ENCODE results near the gene ZNF771.

Gene ZNF771

GRCh38 chr16:30365200-30365599 is 42.2 kb upstream of the ZNF771 start:
- DNase-seq (ENCODE audit: low read depth) = no peak
- no peak for TF ChIP-seq CTCF (IDR thresholded peaks at IDR 0.05; ENCODE audit: insufficient read depth, low read depth, low read length, missing control alignments)
- no peak overlapping the region for H3K4me3 ChIP-seq (ENCODE audit: low read length)

GRCh38 chr16:30366511-30366910 is 40.9 kb upstream of the ZNF771 start:
- TF ChIP-seq CTCF (IDR thresholded peaks at IDR 0.05; ENCODE audit: insufficient read depth, low read depth, low read length, missing control alignments) = no peak
- peak; percentile 69 for DNase-seq (ENCODE audit: low read depth)
- no peak overlapping the region for H3K4me3 ChIP-seq (ENCODE audit: low read length)

- H3K4me3 ChIP-seq (ENCODE audit: low read length) = peak overlapping the region; percentile 51
- TF ChIP-seq CTCF (IDR thresholded peaks at IDR 0.05; ENCODE audit: insufficient read depth, low read depth, low read length, missing control alignments) = no peak
- no peak for DNase-seq (ENCODE audit: low read depth)
Observed at GRCh38 chr16:30367349-30368009, 39.9 kb upstream of the ZNF771 start.

- DNase-seq (ENCODE audit: low read depth) = peak; percentile 71
- H3K4me3 ChIP-seq (ENCODE audit: low read length) = peak overlapping the region; percentile 51
- TF ChIP-seq CTCF (IDR thresholded peaks at IDR 0.05; ENCODE audit: insufficient read depth, low read depth, low read length, missing control alignments) = no peak
Observed at GRCh38 chr16:30368122-30368791, 39.1 kb upstream of the ZNF771 start.

- no peak for TF ChIP-seq CTCF (IDR thresholded peaks at IDR 0.05; ENCODE audit: insufficient read depth, low read depth, low read length, missing control alignments)
- H3K4me3 ChIP-seq (ENCODE audit: low read length) = peak overlapping the region; percentile 51
- no peak for DNase-seq (ENCODE audit: low read depth)
Observed at GRCh38 chr16:30368792-30369090, 38.7 kb upstream of the ZNF771 start.

- no peak for DNase-seq (ENCODE audit: low read depth)
- TF ChIP-seq CTCF (IDR thresholded peaks at IDR 0.05; ENCODE audit: insufficient read depth, low read depth, low read length, missing control alignments) = no peak
- peak overlapping the region; percentile 51 for H3K4me3 ChIP-seq (ENCODE audit: low read length)
Observed at GRCh38 chr16:30369091-30369937, 38.1 kb upstream of the ZNF771 start.

All from epithelial cell of esophagus (primary cell).